Fibroblast of the conjunctiva (primary cell): ENCODE results near the gene YBX2.

Source experiments
- DNase-seq: peaks from one replicate; pipeline ENCODE4 v3.0.0-alpha.2; 2010; ENCODE audit warnings: low read depth

Gene YBX2

DNA sequence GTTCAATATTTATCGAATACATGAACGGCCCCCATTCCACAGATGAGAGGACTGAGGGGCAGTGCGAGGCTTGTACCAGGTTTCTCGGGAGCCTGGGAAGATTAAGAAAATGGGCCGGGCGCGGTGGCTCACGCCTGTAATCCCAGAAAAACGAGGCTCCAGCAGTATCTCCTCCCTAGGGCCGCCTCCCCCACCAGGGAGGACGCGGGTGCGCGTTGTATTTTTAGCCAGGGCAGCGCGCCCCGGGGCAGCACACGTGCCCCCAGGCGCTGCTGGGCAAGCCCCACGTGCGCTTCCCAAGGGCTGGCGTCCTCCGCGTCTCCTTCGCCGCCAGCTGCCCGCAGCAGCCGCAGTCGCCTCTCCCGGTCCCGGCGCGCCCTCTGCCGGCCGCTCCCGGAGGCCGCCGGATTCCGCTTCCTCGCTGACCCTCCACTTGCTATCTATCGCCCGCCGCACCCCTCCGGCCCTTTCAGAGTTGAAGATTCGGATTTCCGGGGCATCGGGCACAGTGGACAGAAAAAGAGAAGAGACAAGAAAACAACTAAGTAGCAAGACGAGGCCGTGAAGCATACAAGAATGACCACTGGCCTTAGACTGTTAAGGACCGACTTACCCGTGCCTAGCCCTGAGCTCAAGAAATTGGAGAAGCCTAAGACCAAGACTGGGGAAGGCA is 1.9 kb upstream of the YBX2 start:
- DNase-seq = peak; percentile 54

DNA sequence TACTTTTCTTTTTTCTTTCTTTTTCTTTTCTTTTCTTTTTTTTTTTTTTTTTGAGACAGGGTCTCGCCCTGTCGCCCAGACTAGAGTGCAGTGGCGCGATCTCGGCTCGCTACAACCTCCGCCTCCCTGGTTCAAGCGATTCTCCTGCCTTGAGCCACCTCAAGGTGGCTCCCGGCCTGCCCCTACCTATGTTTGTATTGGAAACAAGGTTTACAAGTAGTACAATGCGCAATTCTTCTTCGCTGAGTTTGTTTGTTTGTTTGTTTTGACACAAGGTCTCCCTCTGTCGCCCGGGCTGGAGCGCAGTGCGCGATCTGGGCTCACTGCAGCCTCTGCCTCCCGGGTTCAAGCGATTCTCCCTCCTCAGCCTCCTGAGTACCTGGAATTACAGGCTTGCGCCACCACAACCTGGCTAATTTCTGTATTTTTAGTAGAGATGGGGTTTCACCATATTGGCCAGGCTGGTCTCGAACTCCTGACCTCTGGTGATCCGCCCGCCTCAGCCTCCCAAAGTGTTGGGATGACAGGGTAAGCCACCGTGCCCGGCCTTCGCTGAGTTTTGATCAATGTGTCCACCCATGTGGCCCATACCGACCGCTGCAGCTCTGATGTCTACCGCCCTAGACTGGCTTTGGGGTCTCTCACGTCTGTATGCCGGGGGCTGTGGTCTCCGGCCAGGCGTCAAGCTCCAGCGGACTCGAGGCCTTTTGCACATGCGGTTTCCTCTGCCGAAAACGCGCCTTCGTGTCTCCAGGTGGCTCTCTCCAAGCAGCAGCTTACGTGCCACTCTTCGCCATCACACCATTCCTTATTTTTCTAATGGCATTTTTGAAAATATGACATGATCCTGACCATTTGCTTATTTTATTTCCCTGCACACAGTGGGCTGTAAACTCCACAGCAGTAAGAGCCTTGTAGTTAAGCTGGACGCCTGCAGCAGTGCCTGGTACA is 1.1 kb upstream of the YBX2 start:
- no peak for DNase-seq

DNA sequence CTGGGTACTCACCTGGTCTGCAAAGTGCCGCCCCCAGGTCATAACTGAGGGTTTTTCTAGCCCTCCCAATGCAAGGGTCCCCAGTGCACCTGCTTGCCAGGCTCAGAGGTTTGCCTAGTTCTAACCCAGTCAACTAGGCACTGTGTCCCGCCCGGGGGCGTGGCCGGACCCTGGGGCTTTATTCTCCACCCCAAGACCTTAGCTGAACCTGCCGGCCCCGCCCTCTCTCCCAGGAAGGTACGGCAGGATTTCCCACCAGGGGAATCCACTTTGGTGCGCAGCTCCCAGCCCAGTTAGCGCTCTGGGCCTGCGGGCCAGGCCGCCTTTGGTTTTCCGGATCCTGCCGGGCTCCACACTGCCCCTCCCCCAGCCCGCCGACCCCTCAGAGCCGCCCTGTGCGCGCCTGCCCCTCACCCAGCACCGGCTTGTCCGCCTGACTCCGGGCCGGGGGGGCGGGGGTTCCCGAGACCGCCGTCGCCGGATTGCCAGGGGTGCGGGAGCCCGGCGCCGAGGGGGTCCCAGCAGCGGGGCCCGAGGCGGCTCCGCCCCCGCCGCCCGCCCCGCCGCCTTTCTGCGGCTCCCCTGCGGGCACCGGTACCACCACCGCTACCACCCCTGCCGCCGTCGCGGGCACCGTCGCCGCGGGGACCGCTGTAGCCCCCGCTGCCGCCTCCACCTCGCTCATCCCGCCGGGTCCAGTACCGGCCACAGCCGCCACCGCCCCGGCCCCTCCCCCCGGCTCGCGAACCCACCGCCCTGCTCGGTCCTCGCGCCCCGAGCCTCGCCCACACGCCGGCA is 424 bp downstream of the YBX2 start:
- no peak for DNase-seq

DNA sequence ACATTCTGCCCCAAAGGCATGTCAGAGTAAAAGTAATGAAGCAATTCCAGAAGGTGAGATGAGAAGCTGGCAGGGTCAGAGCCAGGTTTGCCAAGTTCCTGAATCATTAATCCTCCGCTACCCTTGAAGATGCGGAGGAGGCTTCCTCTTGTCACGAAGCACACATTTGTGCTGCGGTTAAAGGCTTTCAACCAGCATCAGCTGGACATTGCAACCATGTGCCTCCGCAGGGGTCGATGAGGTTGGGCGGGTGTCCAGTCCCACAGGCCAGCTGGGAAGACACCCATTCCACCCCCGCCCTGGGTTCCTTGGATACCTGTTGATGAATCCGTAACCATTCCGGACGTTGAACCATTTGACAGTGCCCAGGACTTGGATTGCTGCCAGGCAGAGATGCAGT is 1.3 kb downstream of the YBX2 start:
- DNase-seq = no peak

DNA sequence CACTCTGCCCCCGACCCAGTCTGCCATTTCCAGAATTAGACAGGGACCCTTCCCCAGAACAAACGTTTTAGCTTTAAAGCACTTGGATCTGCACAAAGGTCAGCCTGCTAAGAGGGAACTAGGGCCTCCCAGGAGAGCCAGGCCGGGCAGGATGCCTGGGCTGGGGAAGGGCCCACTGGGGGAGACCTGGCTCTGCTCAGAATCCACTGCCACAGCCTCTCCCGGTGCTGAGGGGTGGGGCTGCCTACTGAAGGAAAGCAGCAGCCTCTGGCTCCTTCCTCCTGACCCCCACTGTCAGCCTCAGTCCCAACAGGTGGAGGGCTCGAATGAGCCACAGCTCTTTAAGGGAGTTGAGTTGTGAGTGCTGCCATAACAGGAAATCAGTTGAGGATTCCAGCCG is 1.7 kb downstream of the YBX2 start:
- DNase-seq = no peak

DNA sequence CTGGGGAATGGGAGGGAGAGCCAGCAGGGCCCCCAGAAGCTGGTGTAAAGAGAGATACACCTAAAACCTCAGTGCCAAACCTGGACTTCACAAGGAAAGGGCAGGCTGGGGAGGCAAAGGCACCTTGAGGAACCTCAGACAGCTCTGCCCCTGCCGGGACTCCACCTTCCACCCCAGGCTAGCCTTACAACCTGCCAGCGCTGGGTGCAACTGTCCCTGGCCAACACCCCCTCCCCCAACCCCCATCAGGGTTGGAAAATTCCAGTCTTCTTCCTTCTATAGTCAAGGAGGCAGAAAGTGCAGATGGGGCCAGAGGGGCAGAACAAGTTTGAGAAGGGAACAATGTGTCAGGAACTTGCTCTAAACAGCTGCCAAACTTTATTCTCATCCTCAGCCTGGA is 2.2 kb downstream of the YBX2 start:
- no peak for DNase-seq

DNA sequence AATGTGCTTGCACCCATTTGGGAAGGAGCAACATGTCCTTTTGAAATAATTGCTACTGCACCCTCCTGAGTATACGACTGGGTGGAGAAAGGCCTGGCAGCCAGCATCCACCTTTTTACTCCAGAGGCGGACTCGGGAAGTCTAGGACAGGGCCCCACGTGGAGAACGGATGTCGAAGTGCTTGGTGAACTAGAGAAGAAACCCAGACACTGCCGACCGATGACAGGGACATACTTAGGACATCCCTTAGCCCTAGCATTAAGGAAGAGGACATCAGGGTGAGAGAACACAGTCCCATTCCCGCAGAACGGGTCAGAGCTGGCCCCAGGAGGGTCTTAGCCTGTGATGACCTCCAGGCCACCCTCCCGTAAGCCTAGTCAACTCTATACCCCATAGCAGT is 3.8 kb downstream of the YBX2 start:
- DNase-seq = no peak

DNA sequence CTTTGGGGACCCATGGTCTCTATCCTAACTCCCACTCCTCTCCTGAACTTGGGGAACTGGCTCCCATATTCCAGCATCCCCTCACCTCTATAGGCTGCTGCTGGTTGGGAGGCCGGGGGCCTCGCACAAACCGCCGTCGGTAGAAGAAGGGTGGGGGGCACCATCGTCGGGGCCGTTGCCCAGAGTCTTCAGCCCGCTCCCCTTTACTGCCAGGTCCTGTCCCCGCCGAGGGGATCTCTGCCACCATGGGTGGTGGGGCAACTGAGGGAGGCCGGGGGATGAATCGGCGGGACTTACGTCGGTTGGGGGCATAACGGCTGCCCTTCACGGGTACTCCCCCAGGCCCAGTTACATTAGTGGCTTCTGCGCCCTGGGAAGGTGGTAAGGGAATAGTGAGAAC is 4.3 kb downstream of the YBX2 start:
- no peak for DNase-seq

DNA sequence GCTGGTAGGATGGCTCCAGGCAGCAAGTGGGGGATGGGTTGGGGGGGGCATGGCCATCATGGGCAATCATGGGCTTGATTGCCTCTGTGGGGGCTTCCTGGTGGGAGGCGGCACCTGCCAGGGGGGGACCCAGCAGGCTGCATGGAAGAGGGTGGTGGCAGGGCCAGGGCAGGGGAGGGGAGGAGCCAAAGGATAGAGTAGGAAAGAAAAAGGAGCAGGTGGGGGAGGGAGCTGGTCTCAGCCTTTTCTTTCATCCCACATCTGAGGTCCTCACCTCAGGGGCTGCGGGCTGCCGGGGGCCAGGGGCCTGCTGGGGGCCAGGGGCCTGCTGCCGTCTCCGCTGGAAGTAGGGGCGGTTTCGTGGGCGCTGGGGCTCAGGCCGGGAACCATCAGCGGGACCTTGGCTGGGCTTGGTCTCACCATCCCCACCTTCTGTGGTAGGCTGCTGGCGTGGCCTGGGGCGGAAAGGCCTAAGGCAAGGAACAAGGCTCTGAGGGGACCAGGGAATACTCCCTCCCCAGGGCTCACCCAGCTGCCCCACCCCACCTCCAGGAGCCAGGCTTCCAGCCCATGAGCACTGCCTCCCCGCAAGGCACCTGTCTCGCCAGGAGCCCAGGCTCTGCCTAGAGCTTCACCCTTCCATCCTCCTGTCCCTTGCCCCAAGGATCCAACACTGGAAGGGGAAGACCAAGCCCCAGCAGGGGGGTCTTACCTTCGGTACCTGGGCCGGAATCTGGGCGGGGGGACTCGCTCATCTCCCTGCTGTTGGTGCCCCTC is 5.0 kb downstream of the YBX2 start:
- no peak for DNase-seq

DNA sequence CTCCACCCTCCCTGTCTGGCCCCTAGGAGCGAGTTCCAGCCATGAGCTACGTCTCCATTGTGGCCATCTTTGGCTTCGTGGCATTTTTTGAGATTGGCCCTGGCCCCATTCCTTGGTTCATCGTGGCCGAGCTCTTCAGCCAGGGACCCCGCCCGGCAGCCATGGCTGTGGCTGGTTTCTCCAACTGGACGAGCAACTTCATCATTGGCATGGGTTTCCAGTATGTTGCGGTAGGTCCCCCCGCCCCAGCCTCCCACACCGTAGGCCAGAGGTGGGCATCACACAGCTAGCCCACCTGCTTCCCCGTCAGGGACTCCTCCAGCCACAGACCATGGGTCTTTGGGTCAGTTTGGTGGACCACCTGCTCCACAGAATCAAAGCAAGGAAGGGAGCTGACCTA is 8.8 kb downstream of the YBX2 start:
- no peak for DNase-seq

DNA sequence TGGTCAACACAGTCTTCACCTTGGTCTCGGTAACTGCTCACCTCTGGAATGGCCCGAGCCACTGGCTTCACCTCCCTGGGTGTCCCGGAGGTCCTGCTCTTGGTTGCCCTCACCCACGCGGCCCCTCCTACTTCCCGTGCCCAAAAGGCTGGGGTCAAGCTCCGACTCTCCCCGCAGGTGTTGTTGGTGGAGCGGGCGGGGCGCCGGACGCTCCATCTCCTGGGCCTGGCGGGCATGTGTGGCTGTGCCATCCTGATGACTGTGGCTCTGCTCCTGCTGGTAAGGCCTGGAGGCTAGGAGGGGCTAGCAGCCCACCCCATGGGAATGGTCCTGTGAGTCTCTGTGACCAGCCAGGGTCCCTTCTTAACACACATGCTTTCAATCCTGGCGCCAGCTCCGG is 9.5 kb downstream of the YBX2 start:
- no peak for DNase-seq

DNA sequence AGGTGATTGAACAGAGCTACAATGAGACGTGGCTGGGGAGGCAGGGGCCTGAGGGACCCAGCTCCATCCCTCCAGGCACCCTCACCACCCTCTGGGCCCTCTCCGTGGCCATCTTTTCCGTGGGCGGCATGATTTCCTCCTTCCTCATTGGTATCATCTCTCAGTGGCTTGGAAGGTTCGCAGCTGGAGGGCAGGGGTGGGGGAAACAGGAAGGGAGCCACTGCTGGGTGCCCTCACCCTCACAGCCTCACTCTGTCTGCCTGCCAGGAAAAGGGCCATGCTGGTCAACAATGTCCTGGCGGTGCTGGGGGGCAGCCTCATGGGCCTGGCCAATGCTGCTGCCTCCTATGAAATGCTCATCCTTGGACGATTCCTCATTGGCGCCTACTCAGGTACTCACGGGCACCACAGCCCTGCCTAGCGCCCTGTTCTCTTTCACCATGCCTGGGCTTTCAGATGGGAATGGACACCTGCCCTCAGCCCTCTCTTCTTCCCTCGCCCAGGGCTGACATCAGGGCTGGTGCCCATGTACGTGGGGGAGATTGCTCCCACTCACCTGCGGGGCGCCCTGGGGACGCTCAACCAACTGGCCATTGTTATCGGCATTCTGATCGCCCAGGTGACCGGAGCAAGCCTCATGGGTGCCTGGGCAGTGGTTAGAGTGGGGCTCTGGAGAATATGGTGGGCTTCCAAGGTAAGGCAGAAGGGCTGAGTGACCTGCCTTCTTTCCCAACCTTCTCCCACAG is 10.8 kb downstream of the YBX2 start:
- no peak for DNase-seq

DNA sequence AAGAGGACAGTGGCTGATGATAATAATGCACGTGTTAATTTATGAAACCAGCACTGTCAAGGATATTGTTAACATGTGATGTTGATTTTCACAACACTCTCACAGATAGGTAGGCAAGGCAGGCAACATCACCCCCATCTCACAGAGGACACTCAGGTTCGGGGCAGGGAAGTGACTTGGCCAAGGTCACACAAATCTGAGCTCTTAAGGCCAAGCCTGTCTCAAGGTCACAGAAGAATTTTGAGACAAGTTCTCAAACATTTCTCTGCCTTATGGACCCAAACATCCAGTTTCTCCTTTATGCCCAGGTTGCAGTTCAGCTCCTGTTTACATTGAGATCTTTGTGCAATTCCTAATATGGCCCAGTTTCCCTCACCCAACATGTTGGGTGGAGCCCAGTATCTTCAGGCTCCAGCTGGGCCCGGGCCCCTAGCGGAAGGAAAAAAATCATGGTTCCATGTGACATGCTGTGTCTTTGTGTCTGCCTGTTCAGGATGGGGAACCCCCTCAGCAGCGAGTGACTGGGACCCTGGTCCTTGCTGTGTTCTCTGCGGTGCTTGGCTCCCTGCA is 11.6 kb downstream of the YBX2 start:
- no peak for DNase-seq

DNA sequence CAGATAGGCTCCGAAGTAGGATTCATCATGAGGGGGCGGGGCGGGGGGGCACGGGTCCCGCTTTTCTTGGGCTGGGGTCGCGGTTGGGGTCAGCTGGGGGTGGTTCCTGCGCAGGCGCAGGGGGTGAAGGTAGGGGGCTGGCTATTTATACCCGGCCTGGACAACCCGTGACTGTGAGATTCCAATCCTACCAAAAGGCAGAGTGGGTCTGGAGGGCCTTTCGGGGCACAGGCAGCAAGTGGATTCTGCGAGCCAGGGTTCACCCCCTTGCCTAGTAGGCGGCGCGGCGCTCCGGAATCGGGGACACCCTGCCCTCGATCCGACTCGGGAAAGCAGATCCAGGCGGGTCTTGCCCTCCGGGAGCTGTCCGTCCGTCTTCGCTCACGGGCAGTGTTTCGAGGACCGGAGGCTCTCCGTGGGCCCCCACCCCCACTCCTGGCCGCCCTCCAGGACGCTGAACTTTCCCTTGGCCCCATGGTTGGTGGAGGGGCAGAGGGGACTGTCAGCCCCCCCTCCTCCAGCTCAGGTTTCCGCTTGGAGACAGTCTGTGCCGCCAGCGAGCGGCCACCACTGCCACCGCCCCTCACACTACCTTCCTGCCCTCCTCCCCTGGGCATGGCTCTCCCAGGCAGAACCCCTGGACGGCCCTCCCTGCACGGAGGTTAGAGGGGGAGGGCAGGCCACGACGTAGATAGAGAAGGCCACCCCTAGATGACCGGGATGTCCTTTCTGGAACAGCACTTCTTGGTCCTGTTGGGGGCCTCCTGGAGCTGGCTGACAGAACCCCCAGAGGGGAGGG is 12.3 kb downstream of the YBX2 start:
- no peak for DNase-seq

DNA sequence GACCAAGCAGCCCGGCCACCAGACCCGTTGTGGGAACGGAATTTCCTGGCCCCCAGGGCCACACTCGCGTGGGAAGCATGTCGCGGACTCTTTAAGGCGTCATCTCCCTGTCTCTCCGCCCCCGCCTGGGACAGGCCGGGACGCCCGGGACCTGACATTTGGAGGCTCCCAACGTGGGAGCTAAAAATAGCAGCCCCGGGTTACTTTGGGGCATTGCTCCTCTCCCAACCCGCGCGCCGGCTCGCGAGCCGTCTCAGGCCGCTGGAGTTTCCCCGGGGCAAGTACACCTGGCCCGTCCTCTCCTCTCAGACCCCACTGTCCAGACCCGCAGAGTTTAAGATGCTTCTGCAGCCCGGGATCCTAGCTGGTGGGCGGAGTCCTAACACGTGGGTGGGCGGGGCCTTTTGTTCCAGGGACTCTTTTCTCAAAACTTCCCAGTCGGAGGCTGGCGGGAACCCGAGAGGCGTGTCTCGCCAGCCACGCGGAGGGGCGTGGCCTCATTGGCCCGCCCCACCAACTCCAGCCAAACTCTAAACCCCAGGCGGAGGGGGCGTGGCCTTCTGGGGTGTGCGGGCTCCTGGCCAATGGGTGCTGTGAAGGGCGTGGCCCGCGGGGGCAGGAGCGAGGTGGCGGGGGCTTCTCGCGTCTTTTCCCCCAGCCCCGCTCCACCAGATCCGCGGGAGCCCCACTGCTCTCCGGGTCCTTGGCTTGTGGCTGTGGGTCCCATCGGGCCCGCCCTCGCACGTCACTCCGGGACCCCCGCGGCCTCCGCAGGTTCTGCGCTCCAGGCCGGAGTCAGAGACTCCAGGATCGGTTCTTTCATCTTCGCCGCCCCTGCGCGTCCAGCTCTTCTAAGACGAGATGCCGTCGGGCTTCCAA is 13.1 kb downstream of the YBX2 start, which contains the start of gene SLC2A4:
SLC2A4 (plus strand) TSS at position 645 of the 879 bp plus-strand sequence; CDS start at position 862, 217 bp downstream.
- DNase-seq = peak; percentile 88

DNA sequence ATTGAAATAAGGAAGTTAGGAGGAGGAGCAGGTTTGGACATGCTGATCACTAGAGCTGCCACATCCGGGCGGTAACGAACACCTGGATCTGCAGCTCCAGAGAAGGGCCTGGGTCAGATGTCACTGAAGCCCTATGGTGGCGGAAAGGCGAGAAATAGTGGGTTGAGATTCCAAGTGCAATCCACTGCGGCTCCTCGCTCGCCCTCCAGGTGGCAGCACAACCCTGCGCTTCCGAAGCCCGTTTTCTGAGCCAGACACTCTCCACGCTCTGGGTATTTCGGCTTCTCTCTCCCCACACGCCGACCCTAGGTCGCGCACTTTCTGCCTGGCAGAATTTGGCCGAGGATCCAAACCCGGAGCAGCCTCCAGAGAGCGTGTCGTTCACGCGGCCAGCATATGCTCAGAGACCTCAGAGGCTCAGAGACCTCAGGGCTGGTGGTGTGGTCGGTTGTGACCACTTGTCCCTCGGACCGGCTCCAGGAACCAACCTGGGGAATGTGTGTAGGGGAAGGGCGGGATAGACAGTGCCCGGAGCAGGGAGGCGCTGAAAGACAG is 13.8 kb downstream of the YBX2 start:
- peak; percentile 57 for DNase-seq

DNA sequence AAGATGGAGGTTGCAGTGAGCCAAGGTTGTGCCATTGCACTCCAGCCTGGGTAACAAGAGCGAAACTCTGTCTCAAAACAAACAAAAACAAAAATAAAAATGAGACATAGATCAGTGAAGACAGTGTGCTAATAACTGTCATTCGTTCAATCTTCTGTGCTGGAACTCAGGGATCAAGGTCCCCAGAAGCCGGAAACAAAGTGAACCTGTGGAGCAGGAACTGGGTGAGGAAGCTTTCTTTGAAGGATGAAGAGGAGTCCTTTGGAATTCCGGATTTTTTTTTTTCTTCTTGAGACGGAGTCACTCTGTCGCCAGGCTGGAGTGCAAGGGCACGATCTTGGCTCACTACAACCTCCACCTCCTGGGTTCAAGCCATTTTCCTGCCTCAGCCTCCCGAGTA is 15.0 kb downstream of the YBX2 start:
- no peak for DNase-seq

DNA sequence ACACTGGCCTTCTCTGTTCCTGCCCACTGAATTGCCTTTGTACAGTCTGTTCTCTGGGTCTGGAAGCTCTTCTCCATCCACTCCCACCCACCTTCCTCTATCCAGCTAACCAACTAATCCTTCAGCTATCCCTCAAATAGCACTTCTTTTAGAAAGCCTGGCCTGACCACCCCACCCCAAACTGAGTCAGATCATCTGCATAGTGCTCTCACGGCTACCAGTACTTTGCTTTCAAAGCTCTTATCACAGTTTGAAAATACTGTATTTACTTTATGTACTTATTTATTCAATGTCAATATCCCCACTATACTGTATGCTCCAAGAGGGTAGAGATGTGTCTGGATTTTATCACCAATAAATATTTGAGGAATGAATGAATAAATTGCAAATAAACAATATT is 27.7 kb downstream of the YBX2 start:
- no peak for DNase-seq

DNA sequence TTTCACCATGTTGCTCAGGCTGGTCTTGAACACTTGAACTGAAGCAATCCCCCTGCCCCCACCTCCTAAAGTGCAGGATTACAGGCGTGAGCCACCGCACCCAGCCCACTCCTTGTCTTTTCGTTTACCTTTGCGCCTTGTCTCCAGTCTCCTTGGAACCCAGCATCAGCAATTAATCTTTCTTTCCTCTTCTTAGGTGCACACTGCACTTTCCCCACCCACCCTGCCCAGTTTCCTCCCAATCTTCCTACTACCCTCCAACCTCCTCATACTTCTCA is 30.7 kb downstream of the YBX2 start:
- no peak for DNase-seq
